Left cardiac atrium (tissue), 4 donors: Measurements from ENCODE around the gene SARS2. TPM values are rescaled to one million over a fixed set of nuclear protein-coding genes. Genes with fewer than 3 reads are reported as not detected.
"Not testable (repeated sequence)": the region's sequence is repeated elsewhere in the genome, so short reads cannot be mapped to it uniquely, and the experiment has no call there.

Experiments used
- ATAC-seq, 2 donors: fragments of 200-7000 bp; cut with Tn5 transposase; one replicate each; pipeline ENCODE4 v1.9.1; 2020; ENCODE audit warnings: mild to moderate bottlenecking in 2 of 2, moderate library complexity in 2 of 2
- DNase-seq: peaks from one replicate; pipeline ENCODE4 v3.0.0-alpha.2; 2020
- intact Hi-C, 2 donors: fragments of 100-400 bp; cut with DNase I; formaldehyde crosslinking; loops; one replicate each; pipeline versions ENCODE4 v1.14.1 to v1.15.1; 2022 to 2023
- total RNA-seq, 2 donors: library from RNA; stranded (reverse); fragmentation: NEBNext Ultra II Directional; extraction: Animal tissue kit (Norgen Biotek cat#: 25700); gene quantifications; one replicate each; pipeline ENCODE4 v1.2.1, GENCODE V29; 2021
- donor health status: DM: no; HTN: yes; CAD: no.
- donor health status: DM: no; HTN: yes; CAD: no; lungs with severe emphysema.
- donor health status: DM: yes; HTN: yes; CAD: no.
- donor health status: Dilated cardiomyopathy.

SARS2 gene
- total RNA-seq, 2 donors from 2014 or later = 9.5 to 17.7 TPM

- ATAC-seq = no peak
- DNase-seq = no peak
- intact Hi-C loops = no loop called here
Measured at GRCh38 chr19:38951187-38951586, 20.6 kb upstream of the SARS2 start.

- DNase-seq (peak; percentile 93), ATAC-seq (peak; percentile 95 to 98)
- intact Hi-C loops = no loop called here
Measured at GRCh38 chr19:38949580-38950367, 19.2 kb upstream of the SARS2 start.

- DNase-seq (no peak), ATAC-seq (no peak)
- intact Hi-C loops = no loop called here
Measured at GRCh38 chr19:38946229-38947010, 15.9 kb upstream of the SARS2 start.

GRCh38 chr19:38945562-38946228 is 15.1 kb upstream of the SARS2 start:
- DNase-seq (no peak), ATAC-seq (no peak)
- intact Hi-C loops = no loop called here

GRCh38 chr19:38944981-38945506 is 14.5 kb upstream of the SARS2 start:
- intact Hi-C loops = no loop called here
- ATAC-seq (no peak), DNase-seq (no peak)

GRCh38 chr19:38942471-38943181 is 12.1 kb upstream of the SARS2 start:
- intact Hi-C loops = no loop called here
- no peak for DNase-seq
- no peak for ATAC-seq

- ATAC-seq = no peak
- no peak for DNase-seq
- intact Hi-C loops = no loop called here
Measured at GRCh38 chr19:38941979-38942378, 11.4 kb upstream of the SARS2 start.

- ATAC-seq, intact Hi-C loops, DNase-seq: not testable (repeated sequence)
Measured at GRCh38 chr19:38941466-38941865, 10.9 kb upstream of the SARS2 start.

- intact Hi-C loops = no loop called here
- no peak for DNase-seq
- no peak for ATAC-seq
Measured at GRCh38 chr19:38939957-38940356, 9.4 kb upstream of the SARS2 start.

GRCh38 chr19:38933544-38933943 is 3.0 kb upstream of the SARS2 start:
- intact Hi-C loops = no loop called here
- DNase-seq = no peak
- no peak for ATAC-seq

- ATAC-seq = no peak
- intact Hi-C loops = no loop called here
- DNase-seq = no peak
Measured at GRCh38 chr19:38932425-38933179, 2.0 kb upstream of the SARS2 start.

- DNase-seq (no peak), ATAC-seq (no peak)
- intact Hi-C loops = no loop called here
Measured at GRCh38 chr19:38931521-38931793, 894 bp upstream of the SARS2 start.

- intact Hi-C loops = no loop called here
- peak; percentile 98 for ATAC-seq
- peak; percentile 98 for DNase-seq
Measured at GRCh38 chr19:38930776-38931520, 385 bp upstream of the SARS2 start, which contains the start of gene MRPS12. Gene MRPS12 (plus strand): TSS chr19:38930944. CDS start chr19:38931295, 351 bp downstream.

GRCh38 chr19:38928391-38929001 is 2.1 kb downstream of the SARS2 start:
- DNase-seq = no peak
- no peak for ATAC-seq
- intact Hi-C loops = loop anchor here (10.0 kb wide), 3 partner anchors 284 to 384 kb away; partner anchors contain the start of genes ACTN4 (in 1 of the 2), EIF3K (in 1 of the 2) and MAP4K1 (in 1 of the 2)

- intact Hi-C loops = loop anchor here (10.0 kb wide), 3 partner anchors 280 to 380 kb away; partner anchors contain the start of genes ACTN4 (in 1 of the 2), EIF3K (in 1 of the 2) and MAP4K1 (in 1 of the 2)
- ATAC-seq = peak in 1 of 2 donors; percentile 27
- no peak for DNase-seq
Measured at GRCh38 chr19:38924388-38924787, 6.2 kb downstream of the SARS2 start.

- DNase-seq (no peak), ATAC-seq (no peak)
- intact Hi-C loops = loop anchor here (10.0 kb wide), 3 partner anchors 278 to 378 kb away; partner anchors contain the start of genes ACTN4 (in 1 of the 2), EIF3K (in 1 of the 2) and MAP4K1 (in 1 of the 2)
Measured at GRCh38 chr19:38922482-38922881, 8.1 kb downstream of the SARS2 start.
